Measurements from ENCODE around the gene CBX8.

The CBX8 gene

DNA sequence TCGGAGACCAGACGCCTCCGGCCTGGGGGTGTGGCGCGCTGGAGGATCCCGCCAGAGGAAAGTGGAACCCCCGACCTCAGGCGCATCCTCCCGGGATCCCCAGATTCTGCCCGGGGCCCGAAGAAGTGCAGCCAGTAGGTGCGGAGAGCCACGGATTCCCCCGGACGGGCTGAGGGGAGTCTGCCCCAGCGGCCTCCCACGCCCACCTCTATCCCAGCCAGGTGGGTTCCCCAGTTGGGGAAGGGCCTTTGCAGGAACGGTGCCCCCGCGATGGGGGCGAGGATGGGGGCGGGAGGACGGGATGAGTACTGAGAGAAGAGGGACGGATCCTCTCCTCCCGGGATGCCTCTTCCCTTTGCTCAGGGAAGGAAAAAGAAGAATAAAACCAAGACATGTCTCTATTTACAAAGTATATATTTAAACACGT lies 5.1 kb downstream of the CBX8 start:
- no peak for DNase-seq

DNA sequence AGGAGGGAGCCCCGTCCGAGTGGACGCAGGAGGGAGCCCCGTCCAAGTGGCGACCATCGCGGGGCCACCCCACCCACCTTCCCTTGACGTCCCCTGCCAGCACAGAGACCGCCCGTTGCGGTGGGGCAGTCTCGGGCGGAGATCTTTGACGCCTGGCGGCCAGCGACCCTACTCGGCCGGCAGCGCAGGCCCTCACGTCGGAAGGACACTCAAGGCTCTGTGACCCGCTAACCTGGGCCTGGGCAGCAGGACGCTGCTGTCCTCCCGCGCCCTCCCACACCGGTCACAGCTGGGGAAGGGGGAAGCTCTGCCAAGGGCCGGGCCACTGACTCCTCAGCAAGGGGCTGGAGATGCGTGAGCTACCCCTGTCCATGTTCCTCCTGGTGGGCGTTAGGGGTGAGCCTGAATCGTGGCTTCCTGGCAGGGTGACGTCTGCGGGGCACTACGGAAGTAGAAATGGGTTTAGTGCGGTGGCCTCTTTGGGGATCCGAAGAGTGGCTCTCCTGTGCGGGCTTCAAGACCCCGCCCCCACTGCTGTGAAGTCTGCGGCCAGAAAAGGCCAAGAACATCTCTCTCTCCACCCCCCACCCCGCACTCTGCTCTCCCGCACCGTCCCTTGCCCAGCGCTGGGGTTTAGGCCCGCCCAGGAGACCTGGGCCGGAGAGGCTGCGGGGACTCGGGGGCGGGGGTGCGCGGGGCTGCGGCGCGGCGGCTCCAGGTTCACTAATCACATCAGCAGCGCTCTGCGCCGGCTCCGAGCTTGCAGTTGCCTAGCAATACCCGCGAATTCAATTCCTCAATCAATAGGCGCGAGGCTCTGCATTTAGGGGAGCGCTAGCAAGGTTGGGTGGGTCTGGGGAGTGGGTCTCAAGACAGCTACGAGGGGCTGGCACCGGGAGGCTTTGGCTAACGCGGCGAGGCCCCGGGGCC lies 5.8 kb downstream of the CBX8 start:
- DNase-seq: no peak

DNA sequence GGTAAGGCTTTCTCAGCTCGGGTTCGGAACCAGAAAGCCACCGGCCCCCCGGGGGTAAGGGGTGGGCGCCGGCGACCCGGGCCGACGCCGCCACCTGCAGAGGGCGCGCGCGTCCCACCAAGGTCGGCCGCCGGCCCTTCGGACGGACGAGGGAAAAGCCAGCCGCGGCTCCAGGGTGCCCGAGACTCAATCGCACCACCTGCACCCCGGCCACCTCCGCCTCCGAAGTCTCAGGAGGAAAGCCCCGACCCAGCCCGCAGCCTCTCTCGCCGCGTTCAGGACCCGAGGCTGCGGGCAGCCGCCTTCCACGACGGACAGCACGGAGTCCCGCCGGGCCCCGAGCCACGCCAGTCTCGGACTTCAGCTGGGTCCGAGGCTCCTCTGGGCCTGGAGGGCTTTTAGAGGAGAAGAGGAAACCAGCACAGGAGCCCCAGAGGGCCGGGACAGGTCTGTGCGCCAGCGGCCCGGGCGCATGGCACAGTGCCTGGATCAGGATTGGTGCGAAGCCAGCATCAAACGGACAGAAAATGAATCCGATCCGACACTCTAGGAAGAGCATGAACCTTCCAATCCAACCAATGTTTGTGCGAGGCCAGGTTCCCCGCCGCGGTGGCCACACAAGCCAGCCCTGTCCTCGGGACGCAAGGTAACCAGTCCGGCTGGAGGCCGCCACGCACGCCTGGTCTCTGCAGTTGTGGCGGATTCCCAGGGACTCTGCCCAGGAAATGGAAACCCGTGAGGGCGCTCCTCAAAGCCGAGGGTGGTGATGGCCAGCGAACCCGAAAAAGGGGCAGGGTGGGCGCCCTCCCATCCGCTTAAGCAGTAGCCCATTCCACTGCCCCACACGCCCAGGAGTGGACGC lies 6.7 kb downstream of the CBX8 start:
- DNase-seq: no peak

DNA sequence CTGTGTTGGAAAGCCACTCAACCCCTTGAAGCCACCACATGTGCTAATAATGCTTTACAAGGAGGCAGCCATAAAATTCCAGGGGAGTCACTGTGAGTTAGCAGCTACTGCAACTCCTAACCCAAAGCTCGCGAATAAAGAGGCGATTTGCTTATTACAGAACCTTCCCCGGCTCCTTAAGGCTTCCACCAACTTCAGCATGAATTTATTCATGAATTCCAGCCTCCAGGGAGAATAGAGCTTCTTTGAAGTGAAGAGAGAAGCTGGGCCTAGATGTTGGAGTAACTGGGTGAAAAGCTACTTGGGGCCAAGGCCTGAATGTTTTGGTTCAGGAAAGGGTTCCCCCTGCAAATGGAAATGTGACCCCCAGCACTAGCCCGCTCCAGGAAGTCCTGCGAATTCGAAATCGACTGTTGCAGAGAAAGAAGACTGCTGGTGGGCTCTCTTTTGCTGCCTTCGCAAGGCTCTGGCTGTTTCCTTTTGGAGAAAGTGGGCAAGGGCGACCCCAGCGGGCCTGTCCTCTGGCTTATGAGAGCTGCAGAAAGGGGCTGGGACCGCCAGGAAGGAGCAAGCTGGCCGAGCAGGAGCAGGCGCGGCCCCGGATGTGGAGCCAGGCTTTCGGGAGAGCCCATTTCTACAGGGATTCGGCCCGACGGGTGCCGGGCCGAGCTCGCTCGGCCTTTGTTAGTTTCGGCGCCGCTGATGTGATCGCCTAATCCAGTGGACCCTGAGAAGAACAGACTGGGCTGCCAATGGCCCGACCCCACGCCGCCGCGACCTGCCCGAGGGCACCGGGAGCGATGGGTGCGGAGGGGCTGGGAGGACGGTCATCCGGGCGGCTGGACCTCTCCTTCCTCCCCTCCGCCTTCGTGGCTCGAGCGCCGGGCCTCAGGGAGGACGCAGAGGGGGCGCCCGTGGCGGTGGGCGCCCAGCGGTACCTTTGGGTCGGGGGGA lies 7.6 kb downstream of the CBX8 start:
- DNase-seq: no peak

DNA sequence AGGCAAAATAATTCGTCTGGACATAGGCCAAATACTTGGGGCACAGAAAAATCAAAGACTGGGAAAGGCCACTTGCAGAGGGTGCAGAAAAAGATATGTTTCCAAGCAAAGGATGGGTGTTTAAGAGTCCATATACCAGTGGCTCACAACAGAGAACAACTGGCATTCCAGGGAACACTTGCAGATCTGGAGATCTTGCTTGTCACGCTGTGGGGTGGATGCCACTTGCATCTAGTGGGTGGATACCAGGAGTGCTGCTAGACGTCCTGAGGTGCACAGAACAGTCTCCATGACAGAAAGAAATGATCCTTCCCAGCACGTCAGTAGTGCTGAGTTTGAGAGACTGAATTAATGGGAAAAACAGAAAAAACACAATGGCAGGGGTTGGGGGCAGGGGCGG lies 8.4 kb downstream of the CBX8 start:
- no peak for DNase-seq

- no peak for DNase-seq
These were observed 9.8 kb downstream of the CBX8 start for GRCh38 chr17:79786930-79787643.

DNA sequence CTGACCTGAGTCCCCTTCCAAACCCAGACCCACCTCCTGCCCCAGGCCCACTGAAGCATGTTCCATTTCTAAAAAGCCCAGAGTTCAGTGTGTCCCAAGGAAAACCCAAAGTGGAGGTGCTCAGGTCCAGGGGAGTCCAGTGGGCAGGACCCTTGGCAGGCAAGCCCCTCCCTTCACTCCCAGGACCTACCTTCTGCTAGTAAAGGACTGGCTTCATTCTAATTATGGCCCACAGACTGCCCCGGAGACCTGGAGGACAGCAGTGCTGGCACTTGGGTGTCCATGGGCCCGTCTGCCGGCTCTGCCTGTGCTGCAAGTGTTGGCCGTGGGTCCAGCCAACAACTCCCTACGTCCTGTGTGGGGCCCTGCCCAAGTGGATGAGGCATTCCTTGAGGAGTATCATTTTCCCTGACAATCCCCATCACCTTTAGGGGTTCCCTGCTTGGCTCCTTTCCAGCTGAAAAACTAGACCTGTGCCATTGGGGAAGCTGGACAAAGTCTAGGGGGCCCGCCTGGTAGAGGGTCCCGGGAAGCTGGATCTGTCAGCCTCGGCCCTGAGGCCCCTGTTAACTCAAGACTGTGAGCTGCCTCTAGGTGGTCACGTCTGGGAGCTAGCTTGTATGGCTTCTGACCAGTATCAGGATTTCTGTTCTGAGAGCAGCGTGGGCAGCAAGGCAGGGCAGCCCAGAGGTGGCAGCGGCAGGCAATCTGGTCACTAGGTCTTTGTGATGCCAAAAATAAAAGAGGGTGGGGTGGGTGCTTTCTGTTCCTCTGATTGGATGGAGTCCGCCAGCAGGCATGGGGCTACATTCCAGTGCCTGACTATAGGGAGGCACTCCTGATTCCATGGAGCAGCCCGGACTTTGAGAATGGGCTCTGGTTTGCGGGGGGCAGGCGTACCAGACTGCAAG lies 10.7 kb downstream of the CBX8 start:
- DNase-seq: no peak

- no peak for DNase-seq
These were observed 11.6 kb downstream of the CBX8 start for GRCh38 chr17:79785017-79785899.

GRCh38 chr17:79784353-79785016 lies 12.4 kb downstream of the CBX8 start:
- no peak for DNase-seq

DNA sequence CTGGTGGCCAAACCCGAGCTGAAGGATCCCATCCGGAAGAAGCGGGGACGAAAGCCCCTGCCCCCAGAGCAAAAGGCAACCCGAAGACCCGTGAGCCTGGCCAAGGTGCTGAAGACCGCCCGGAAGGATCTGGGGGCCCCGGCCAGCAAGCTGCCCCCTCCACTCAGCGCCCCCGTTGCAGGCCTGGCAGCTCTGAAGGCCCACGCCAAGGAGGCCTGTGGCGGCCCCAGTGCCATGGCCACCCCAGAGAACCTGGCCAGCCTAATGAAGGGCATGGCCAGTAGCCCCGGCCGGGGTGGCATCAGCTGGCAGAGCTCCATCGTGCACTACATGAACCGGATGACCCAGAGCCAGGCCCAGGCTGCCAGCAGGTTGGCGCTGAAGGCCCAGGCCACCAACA lies 13.0 kb downstream of the CBX8 start:
- DNase-seq: no peak

DNA sequence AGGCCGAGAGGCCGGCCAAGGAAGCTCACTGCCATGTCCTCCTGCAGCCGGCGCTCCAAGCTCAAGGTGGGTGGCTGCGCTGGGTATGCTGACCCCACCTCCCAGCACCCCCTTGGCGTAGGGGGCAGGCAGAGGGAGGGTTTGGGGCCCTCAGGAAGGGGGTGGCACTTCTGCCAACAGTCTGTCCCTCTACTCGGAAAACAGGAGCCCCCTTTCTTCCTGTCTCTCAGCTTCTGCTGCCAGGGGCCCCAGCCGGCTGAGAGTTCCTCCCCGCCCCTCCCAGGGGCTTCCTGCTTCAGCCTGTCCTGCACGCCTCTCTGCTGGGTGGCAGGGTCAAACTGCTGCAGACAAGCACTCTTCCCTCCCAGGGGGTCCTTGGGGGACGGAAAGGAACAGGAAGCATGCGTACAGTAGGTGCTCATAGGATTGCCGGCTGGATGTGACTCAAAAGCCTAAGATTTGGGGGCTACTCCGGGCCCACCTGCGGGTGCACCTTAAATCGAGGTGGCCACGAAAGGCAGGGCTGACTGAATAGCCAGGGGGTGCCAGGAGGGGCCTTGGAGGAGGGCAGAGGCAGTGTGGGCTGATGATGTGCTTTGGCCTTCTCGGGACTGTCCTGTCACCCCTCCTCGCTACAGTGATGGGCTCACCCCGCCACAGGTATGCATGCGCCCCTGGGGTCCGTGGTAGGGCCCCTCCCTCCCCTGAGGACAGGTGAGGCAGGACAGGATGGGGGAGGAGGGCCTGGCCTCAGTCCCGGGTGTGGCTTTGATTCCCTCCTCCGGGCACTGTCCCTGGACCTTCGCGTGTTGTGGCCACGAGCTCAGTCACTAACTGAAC lies 14.9 kb downstream of the CBX8 start:
- DNase-seq: no peak

GRCh38 chr17:79781012-79781650 lies 15.7 kb downstream of the CBX8 start:
- no peak for DNase-seq

DNA sequence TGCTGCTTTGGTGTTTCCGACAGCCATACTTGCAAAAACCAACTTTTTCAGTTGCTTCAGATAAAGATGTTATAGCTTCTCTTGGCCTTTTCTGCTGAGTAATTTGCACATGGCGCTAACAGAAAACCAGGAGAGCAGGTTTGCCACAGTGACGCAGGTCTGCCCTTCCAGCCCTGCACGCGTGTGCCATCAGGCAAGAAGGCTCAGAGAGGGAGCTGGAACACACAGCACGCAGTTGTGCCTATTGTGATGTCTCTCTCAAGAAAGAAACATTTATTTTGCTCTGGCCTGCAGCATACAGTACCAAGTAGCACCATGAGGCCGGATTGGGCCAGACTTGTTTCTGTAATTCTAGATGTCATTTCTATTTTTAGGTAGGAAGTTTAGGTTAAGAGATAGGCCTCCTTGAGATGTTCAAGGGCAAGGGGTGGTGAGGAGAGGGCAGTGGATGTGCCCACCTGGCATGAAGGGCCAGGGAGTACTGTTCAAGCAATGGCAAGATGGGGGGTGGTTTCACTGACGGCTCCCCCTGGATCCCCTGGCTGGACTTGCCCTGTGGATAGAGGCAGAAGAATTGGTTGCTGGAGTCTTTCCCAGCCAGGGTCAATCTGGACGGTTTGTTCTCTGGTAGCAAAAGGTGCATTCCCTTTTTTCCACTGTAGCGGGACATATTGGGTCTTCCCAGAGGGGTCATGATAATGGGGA lies 17.1 kb downstream of the CBX8 start:
- DNase-seq: no peak

- DNase-seq: no peak
These were observed 17.8 kb downstream of the CBX8 start for GRCh38 chr17:79779084-79779529.

DNA sequence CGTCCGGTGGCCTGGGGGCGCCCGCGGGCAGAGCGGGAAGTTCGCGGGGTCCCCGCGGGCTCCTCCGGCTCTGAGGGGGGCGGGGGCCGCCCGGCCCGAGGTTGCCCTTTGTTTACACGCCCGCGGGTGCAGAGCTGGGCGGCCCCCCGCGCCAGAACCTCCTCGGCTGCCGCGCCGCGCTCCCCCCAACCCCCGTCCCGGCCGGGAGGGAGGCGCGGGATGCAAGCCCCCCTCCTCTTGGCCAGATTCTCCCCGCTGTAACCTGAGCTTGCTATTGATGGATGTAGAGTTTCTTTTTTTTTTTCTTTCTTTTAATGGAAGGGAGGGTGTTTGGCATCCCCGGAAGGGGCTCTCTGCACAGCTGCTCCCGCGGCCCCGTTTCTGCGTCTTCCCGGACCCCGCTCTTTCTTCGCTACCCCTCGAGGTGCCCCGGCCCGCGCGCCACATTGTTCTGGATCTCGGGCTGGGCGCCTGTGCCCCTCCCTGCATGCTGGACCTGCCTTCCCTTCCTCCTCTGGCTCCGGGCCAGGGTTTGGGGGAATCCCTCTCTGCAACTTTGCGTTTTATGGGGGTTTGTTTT lies 18.3 kb downstream of the CBX8 start:
- no peak for DNase-seq

DNA sequence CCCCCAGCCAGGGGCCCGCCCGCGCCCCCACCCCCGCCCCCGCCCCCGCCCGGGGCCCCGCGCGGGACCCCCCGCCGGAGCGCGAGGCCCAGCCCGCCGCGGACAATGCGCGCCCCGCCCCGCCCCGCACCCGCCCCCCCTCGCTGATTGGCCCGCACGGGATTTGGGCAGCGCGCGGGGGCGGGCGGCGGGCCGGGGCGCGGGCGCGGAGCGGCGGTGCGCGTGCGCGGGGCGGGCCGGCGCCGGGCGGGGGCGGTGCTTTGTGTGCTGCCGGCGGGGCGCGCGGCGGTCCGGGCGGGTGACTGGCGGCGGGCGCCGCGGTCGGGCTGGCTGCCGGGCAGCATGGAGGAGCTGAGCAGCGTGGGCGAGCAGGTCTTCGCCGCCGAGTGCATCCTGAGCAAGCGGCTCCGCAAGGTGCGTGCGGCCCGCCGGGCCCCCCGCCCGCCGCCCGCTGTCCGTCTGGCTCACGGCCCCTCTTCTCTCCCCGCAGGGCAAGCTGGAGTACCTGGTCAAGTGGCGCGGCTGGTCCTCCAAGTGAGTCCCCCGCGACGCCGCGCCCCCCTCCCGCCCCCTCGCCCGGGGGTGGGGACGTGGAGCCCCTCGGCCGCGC lies 18.9 kb downstream of the CBX8 start, which contains the start of gene CBX2:
Gene CBX2, plus strand, starts transcription at position 255 of the 610 bp plus-strand sequence. Its CDS starts 88 bp downstream, at position 343.
- peak; percentile 62 to 67 (median 66) for DNase-seq

Data from activated CD4-positive, CD25-positive, alpha-beta regulatory T cell (primary cell).